ENCODE results near the gene CLDND2. TPM values are rescaled to one million over a fixed set of nuclear protein-coding genes. Genes with fewer than 3 reads are reported as not detected.

CLDND2 gene
- total and polyA plus RNA-seq, 10 of the 15 experiments (the other 5 are each of a cell fraction or from before 2014, with no cell fraction given) = 0.24 to 7.1 (median 1.8) TPM; not detected in 1

DNA sequence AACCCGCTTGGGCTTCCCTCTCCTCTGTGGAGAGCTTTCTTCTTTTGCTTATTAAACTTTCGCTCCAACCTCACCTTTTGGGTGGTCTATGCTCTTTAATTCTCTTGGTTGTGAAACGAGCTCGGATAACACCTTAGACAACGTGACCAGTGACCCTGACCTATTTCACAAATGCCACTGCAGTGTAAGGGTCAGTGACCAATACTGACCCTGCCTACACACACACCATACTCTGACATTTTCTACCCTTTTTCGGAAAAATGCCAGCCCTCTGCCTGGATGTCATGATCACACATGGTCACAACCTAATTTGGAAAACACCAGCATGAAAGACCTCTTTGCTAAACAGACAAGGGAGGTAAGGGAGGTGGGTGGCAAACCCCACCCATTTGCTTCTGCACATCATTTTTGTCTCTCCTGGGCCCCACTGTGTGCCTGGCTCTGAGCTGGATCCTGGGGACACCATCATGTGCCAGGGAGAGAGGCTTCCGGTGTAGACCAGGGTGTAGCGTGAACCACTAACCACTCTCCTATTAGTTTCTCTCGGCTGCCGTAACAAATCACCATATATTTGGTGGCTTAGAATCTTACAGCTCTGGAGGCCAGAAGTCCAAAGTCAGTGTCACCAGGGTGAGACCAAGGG is 12.5 kb downstream of the CLDND2 start:
- Histone ChIP-seq H3K4me2 (ENCODE audit: control insufficient read depth, insufficient read depth) (no peak overlapping the region), H3K4me3 (no peak overlapping the region), H3K9ac (ENCODE audit: control insufficient read depth, insufficient read depth, low read length) (no peak overlapping the region), H3K79me2 (ENCODE audit: control insufficient read depth, insufficient read depth, low read length) (no peaks in the 10 kb centered on the region), H2AFZ (ENCODE audit: control insufficient read depth, low read depth, low read length) (no peak overlapping the region), H3K27ac (ENCODE audit: control insufficient read depth, insufficient read depth) (no peak overlapping the region), H3K27me3 (replicated peaks in 1 of 2; ENCODE audit: control insufficient read depth in 2 of 2, insufficient read depth in 2 of 2, low read length in 1 of 2) (no peaks in the 10 kb centered on the region), H3K4me1 (ENCODE audit: control insufficient read depth, insufficient read depth, low read length) (no peaks in the 10 kb centered on the region), H4K20me1 (ENCODE audit: control insufficient read depth, insufficient read depth) (no peaks in the 10 kb centered on the region), H3K9me3 (replicated peaks; ENCODE audit: control insufficient read depth, insufficient read depth, low read length) (no peaks in the 10 kb centered on the region), H3K36me3 (ENCODE audit: control insufficient read depth in 2 of 2, insufficient read depth in 2 of 2, low read length in 1 of 2) (no peaks in the 10 kb centered on the region)
- ChIA-PET SMC1A (ENCODE audit: uncharacterized antibody, unreplicated experiment) (no interaction called here), RAD21 (ENCODE audit: unreplicated experiment) (interaction anchor here (0.7 kb wide), 1 partner anchor 264 kb away, joined by 3 read pairs; no protein-coding TSS in a partner anchor), POLR2A (interaction anchor here (0.9 to 1.0 kb wide), 2 partner anchors 9 to 15 kb away, joined by 3 read pairs; no protein-coding TSS in a partner anchor), CTCF (interaction anchor here (0.9 to 1.9 kb wide), 4 partner anchors 9 to 65 kb away, joined by 3 to 5 read pairs (median 4); no protein-coding TSS in a partner anchor)
- in situ Hi-C loops (cut with MboI) = loop anchor here (25.0 kb wide), 1 partner anchor 1019 kb away; the partner anchor contains the start of gene KCNC3
- FAIRE-seq (no peak), DNase-seq (ENCODE audit: low read depth, low spot score) (no peak), ATAC-seq (no peak)
- intact Hi-C loops (cut with micrococcal nuclease; ENCODE audit: unreplicated experiment) = no loop called here
- WGBS (ENCODE audit: insufficient coverage, insufficient replicate concordance, low lambda C conversion rate, missing lambda C conversion rate) = 98% methylated on average over 10 of the region's 10 CpGs
- no TSS peak for BruUV-seq (replicated peaks)
- TF ChIP-seq, protein P1, sequence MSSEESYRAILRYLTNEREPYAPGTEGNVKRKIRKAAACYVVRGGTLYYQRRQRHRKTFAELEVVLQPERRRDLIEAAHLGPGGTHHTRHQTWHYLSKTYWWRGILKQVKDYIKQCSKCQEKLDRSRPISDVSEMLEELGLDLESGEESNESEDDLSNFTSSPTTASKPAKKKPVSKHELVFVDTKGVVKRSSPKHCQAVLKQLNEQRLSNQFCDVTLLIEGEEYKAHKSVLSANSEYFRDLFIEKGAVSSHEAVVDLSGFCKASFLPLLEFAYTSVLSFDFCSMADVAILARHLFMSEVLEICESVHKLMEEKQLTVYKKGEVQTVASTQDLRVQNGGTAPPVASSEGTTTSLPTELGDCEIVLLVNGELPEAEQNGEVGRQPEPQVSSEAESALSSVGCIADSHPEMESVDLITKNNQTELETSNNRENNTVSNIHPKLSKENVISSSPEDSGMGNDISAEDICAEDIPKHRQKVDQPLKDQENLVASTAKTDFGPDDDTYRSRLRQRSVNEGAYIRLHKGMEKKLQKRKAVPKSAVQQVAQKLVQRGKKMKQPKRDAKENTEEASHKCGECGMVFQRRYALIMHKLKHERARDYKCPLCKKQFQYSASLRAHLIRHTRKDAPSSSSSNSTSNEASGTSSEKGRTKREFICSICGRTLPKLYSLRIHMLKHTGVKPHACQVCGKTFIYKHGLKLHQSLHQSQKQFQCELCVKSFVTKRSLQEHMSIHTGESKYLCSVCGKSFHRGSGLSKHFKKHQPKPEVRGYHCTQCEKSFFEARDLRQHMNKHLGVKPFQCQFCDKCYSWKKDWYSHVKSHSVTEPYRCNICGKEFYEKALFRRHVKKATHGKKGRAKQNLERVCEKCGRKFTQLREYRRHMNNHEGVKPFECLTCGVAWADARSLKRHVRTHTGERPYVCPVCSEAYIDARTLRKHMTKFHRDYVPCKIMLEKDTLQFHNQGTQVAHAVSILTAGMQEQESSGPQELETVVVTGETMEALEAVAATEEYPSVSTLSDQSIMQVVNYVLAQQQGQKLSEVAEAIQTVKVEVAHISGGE (CRISPR knock-in tag; IDR thresholded peaks at IDR 0.05) = no peak
- TF ChIP-seq TBL1XR1 (IDR thresholded peaks at IDR 0.05; ENCODE audit: low read depth, low read length) (no peak), ZSCAN29 (IDR thresholded peaks at IDR 0.05) (no peak), JUNB (IDR thresholded peaks at IDR 0.05) (no peak), BMI1 (IDR thresholded peaks at IDR 0.05; ENCODE audit: borderline replicate concordance) (no peak), SREBF1 (IDR thresholded peaks at IDR 0.05; ENCODE audit: low read length) (no peak), BACH1 (IDR thresholded peaks at IDR 0.05; ENCODE audit: borderline replicate concordance) (no peak), BCL11A (IDR thresholded peaks at IDR 0.05; ENCODE audit: low read depth, low read length) (no peak)
- TF ChIP-seq, protein P2, sequence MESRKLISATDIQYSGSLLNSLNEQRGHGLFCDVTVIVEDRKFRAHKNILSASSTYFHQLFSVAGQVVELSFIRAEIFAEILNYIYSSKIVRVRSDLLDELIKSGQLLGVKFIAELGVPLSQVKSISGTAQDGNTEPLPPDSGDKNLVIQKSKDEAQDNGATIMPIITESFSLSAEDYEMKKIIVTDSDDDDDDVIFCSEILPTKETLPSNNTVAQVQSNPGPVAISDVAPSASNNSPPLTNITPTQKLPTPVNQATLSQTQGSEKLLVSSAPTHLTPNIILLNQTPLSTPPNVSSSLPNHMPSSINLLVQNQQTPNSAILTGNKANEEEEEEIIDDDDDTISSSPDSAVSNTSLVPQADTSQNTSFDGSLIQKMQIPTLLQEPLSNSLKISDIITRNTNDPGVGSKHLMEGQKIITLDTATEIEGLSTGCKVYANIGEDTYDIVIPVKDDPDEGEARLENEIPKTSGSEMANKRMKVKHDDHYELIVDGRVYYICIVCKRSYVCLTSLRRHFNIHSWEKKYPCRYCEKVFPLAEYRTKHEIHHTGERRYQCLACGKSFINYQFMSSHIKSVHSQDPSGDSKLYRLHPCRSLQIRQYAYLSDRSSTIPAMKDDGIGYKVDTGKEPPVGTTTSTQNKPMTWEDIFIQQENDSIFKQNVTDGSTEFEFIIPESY (IDR thresholded peaks at IDR 0.05) = no peak
- TF ChIP-seq, protein P3, sequence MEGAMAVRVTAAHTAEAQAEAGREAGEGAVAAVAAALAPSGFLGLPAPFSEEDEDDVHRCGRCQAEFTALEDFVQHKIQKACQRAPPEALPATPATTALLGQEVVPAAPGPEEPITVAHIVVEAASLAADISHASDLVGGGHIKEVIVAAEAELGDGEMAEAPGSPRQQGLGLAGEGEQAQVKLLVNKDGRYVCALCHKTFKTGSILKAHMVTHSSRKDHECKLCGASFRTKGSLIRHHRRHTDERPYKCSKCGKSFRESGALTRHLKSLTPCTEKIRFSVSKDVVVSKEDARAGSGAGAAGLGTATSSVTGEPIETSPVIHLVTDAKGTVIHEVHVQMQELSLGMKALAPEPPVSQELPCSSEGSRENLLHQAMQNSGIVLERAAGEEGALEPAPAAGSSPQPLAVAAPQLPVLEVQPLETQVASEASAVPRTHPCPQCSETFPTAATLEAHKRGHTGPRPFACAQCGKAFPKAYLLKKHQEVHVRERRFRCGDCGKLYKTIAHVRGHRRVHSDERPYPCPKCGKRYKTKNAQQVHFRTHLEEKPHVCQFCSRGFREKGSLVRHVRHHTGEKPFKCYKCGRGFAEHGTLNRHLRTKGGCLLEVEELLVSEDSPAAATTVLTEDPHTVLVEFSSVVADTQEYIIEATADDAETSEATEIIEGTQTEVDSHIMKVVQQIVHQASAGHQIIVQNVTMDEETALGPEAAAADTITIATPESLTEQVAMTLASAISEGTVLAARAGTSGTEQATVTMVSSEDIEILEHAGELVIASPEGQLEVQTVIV (IDR thresholded peaks at IDR 0.05; ENCODE audit: borderline replicate concordance, partially characterized antibody) = no peak
- TF ChIP-seq, protein P4, sequence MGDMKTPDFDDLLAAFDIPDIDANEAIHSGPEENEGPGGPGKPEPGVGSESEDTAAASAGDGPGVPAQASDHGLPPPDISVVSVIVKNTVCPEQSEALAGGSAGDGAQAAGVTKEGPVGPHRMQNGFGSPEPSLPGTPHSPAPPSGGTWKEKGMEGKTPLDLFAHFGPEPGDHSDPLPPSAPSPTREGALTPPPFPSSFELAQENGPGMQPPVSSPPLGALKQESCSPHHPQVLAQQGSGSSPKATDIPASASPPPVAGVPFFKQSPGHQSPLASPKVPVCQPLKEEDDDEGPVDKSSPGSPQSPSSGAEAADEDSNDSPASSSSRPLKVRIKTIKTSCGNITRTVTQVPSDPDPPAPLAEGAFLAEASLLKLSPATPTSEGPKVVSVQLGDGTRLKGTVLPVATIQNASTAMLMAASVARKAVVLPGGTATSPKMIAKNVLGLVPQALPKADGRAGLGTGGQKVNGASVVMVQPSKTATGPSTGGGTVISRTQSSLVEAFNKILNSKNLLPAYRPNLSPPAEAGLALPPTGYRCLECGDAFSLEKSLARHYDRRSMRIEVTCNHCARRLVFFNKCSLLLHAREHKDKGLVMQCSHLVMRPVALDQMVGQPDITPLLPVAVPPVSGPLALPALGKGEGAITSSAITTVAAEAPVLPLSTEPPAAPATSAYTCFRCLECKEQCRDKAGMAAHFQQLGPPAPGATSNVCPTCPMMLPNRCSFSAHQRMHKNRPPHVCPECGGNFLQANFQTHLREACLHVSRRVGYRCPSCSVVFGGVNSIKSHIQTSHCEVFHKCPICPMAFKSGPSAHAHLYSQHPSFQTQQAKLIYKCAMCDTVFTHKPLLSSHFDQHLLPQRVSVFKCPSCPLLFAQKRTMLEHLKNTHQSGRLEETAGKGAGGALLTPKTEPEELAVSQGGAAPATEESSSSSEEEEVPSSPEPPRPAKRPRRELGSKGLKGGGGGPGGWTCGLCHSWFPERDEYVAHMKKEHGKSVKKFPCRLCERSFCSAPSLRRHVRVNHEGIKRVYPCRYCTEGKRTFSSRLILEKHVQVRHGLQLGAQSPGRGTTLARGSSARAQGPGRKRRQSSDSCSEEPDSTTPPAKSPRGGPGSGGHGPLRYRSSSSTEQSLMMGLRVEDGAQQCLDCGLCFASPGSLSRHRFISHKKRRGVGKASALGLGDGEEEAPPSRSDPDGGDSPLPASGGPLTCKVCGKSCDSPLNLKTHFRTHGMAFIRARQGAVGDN (IDR thresholded peaks at IDR 0.05) = no peak
